ENCODE results near the gene KPNA1. TPM values are rescaled to one million over a fixed set of nuclear protein-coding genes. Genes with fewer than 3 reads are reported as not detected.

The KPNA1 gene
- total and polyA plus RNA-seq, 2 experiments from 2014 or later = 19.8 to 30.1 TPM

GRCh38 chr3:122461806-122462205 is 52.9 kb downstream of the KPNA1 start:
- Histone ChIP-seq H3F3A (replicated peaks; ENCODE audit: low read depth) (peaks cover 4% of the 10 kb centered on the region; the same call in 1 of the 2 replicates), H4K20me1 (replicated peaks; ENCODE audit: insufficient read depth) (0 out of 2 replicates have a peak, but pooled peaks cover 3% of the 10 kb centered on the region), H3K4me2 (no peak overlapping the region), H3K9me2 (ENCODE audit: insufficient read depth) (no peaks in the 10 kb centered on the region), H3K79me2 (replicated peaks; ENCODE audit: insufficient read depth) (peaks cover 9% of the 10 kb centered on the region), H3K36me3 (ENCODE audit: insufficient read depth) (peaks cover 28% of the 10 kb centered on the region), H3K27me3 (ENCODE audit: insufficient read depth) (no peaks in the 10 kb centered on the region), H2AFZ (no peak overlapping the region), H3K27ac (ENCODE audit: low read depth) (no peak overlapping the region; the same call in 1 of the 2 replicates), H3K4me3 (no peak overlapping the region), H3K4me1 (ENCODE audit: insufficient read depth) (no peaks in the 10 kb centered on the region)
- no peak overlapping the region for H3K27ac Mint-ChIP-seq
- peaks cover 52% of the 10 kb centered on the region for H3K36me3 Mint-ChIP-seq (ENCODE audit: low read depth)
- DNase-seq (ENCODE audit: low spot score) (no peak), ATAC-seq (no peak)
- TF ChIP-seq CREB1 (CRISPR knock-in tag; IDR thresholded peaks at IDR 0.05; ENCODE audit: low read depth) (no peak), CTCF (conservative IDR thresholded peaks at IDR 0.05; ENCODE audit: low read depth in 2 of 2) (no peak), EZH2 (IDR thresholded peaks at IDR 0.05; ENCODE audit: low read depth, unreplicated experiment) (no peak), REST (IDR thresholded peaks at IDR 0.05; ENCODE audit: unreplicated experiment) (no peak), ZNF331 (CRISPR knock-in tag; IDR thresholded peaks at IDR 0.05; ENCODE audit: low read depth) (no peak)
- H3K9me3 Mint-ChIP-seq = no peaks in the 10 kb centered on the region
- H3K27me3 Mint-ChIP-seq (ENCODE audit: insufficient read depth, low read depth, poor library complexity) = no peaks in the 10 kb centered on the region
- no peaks in the 10 kb centered on the region for H3K4me1 Mint-ChIP-seq
- H3K4me3 Mint-ChIP-seq = no peak overlapping the region

- peaks cover 54% of the 10 kb centered on the region for H3K36me3 Mint-ChIP-seq (ENCODE audit: low read depth)
- no peak overlapping the region for H3K27ac Mint-ChIP-seq
- no peaks in the 10 kb centered on the region for H3K27me3 Mint-ChIP-seq (ENCODE audit: insufficient read depth, low read depth, poor library complexity)
- peak; percentile 71 for DNase-seq (ENCODE audit: low spot score)
- no peaks in the 10 kb centered on the region for H3K9me3 Mint-ChIP-seq
- Histone ChIP-seq H3K79me2 (replicated peaks; ENCODE audit: insufficient read depth) (no peaks in the 10 kb centered on the region), H3K4me1 (ENCODE audit: insufficient read depth) (no peaks in the 10 kb centered on the region), H4K20me1 (replicated peaks; ENCODE audit: insufficient read depth) (no peaks in the 10 kb centered on the region), H3K9me2 (ENCODE audit: insufficient read depth) (no peaks in the 10 kb centered on the region), H3K4me2 (no peak overlapping the region), H3F3A (replicated peaks; ENCODE audit: low read depth) (peaks cover 4% of the 10 kb centered on the region; the same call in 1 of the 2 replicates), H3K36me3 (ENCODE audit: insufficient read depth) (peaks cover 34% of the 10 kb centered on the region), H3K4me3 (no peak overlapping the region), H3K27ac (ENCODE audit: low read depth) (peak overlapping the region; percentile 86), H3K27me3 (ENCODE audit: insufficient read depth) (no peaks in the 10 kb centered on the region), H2AFZ (no peak overlapping the region)
- ATAC-seq = peak; percentile 41; the same call in 2 of the 3 replicates
- H3K4me1 Mint-ChIP-seq = no peaks in the 10 kb centered on the region
- no peak for TF ChIP-seq ETS1 (IDR thresholded peaks at IDR 0.05)
- no peak for TF ChIP-seq STAT1 (IDR thresholded peaks at IDR 0.05; ENCODE audit: unreplicated experiment)
- TF ChIP-seq NANOG (IDR thresholded peaks at IDR 0.05; ENCODE audit: borderline replicate concordance) = no peak
- peak; percentile 56 to 66 for TF ChIP-seq CTCF (conservative IDR thresholded peaks at IDR 0.05; ENCODE audit: low read depth in 2 of 2)
- H3K4me3 Mint-ChIP-seq = no peak overlapping the region
Observed at GRCh38 chr3:122458992-122459391, 55.7 kb downstream of the KPNA1 start.

Data from GM23338 (cell line).